Stomach (tissue), 4 donors: ENCODE measurements around the gene THOP1.

ENCODE experiments used
- POLR2A ChIP-seq, 4 donors: fragments of 450-650 bp; IDR thresholded peaks; one replicate each; pipeline ENCODE4 v1.6.1; 2016; ENCODE audit warnings: antibody characterized with exemption in 4 of 4, control low read depth in 2 of 4, mild to moderate bottlenecking in 1 of 4, moderate library complexity in 1 of 4
- TF ChIP-seq, protein P1 (sequence below), 7 experiments: fragments of 450-650 bp in 4 of 7; fragments of 200-600 bp in 3 of 7; sonication (generic) in 3 of 7; IDR thresholded peaks; one replicate each; pipeline ENCODE4 v1.5.1; 2016 to 2019; ENCODE audit warnings: antibody characterized with exemption in 7 of 7, control low read depth in 2 of 7, mild to moderate bottlenecking in 1 of 7

DNA sequence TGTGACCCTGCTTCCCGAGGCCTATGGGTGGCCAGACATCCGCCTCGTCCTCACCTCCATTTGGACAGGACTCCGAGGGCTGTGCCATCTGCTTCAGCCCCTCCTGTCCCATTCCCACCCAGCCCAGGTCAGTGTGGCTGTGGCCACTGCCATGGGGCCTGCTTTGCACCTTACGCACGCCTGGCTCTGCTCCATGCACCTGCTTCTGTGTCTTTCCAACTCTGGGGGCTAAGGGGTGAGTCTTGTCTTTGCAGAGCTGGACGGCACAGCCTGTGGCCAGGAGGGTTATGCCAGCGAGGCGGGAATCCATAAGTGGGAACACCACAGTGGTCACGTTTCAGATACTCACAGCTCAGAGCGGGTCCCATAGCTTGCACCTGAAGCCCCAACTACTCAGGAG lies 29.1 kb downstream of the THOP1 start:
- no peak for TF ChIP-seq POLR2A (IDR thresholded peaks at IDR 0.05)
- TF ChIP-seq, protein P1, sequence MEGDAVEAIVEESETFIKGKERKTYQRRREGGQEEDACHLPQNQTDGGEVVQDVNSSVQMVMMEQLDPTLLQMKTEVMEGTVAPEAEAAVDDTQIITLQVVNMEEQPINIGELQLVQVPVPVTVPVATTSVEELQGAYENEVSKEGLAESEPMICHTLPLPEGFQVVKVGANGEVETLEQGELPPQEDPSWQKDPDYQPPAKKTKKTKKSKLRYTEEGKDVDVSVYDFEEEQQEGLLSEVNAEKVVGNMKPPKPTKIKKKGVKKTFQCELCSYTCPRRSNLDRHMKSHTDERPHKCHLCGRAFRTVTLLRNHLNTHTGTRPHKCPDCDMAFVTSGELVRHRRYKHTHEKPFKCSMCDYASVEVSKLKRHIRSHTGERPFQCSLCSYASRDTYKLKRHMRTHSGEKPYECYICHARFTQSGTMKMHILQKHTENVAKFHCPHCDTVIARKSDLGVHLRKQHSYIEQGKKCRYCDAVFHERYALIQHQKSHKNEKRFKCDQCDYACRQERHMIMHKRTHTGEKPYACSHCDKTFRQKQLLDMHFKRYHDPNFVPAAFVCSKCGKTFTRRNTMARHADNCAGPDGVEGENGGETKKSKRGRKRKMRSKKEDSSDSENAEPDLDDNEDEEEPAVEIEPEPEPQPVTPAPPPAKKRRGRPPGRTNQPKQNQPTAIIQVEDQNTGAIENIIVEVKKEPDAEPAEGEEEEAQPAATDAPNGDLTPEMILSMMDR (IDR thresholded peaks at IDR 0.05) = no peak
